ENCODE results near the gene CERK. TPM values are rescaled to one million over a fixed set of nuclear protein-coding genes. Genes with fewer than 3 reads are reported as not detected.

CERK gene
- total and polyA plus RNA-seq, 2 of the 13 experiments (the other 11 are each of a cell fraction or from before 2014, with no cell fraction given) = 40.3 to 41.9 TPM

GRCh38 chr22:46758867-46759290 is 20.8 kb upstream of the CERK start (continued):
- TF ChIP-seq HNF1A (IDR thresholded peaks at IDR 0.05; ENCODE audit: low read depth) (no peak), HNF1A (CRISPR knock-in tag; IDR thresholded peaks at IDR 0.05; ENCODE audit: borderline replicate concordance) (no peak; the same call in 1 of the 2 replicates), TRIM24 (CRISPR knock-in tag; IDR thresholded peaks at IDR 0.05) (no peak), KAT8 (CRISPR knock-in tag; IDR thresholded peaks at IDR 0.05) (peak; percentile 59; the same call in 1 of the 2 replicates), XRCC5 (optimal IDR thresholded peaks at IDR 0.05; ENCODE audit: low read length) (peak; percentile 86), ZNF572 (CRISPR knock-in tag; IDR thresholded peaks at IDR 0.05) (no peak), CEBPZ (IDR thresholded peaks at IDR 0.05; ENCODE audit: low read length) (no peak), ZNF547 (CRISPR knock-in tag; IDR thresholded peaks at IDR 0.05) (no peak), GLI4 (CRISPR knock-in tag; IDR thresholded peaks at IDR 0.05; ENCODE audit: borderline replicate concordance) (no peak), ZNF841 (CRISPR knock-in tag; IDR thresholded peaks at IDR 0.05; ENCODE audit: borderline replicate concordance) (no peak), TOPORS (CRISPR knock-in tag; IDR thresholded peaks at IDR 0.05) (no peak), KDM3A (CRISPR knock-in tag; IDR thresholded peaks at IDR 0.05; ENCODE audit: low read depth) (no peak), ZNF10 (CRISPR knock-in tag; IDR thresholded peaks at IDR 0.05; ENCODE audit: borderline replicate concordance, low read depth) (no peak), RELA (CRISPR knock-in tag; IDR thresholded peaks at IDR 0.05) (no peak), HDAC1 (CRISPR knock-in tag; IDR thresholded peaks at IDR 0.05) (peak; percentile 54), ZNF800 (CRISPR knock-in tag; IDR thresholded peaks at IDR 0.05) (no peak), CBX1 (IDR thresholded peaks at IDR 0.05; ENCODE audit: low read depth) (no peak), NBN (conservative IDR thresholded peaks at IDR 0.05) (no peak), HDAC2 (CRISPR knock-in tag; IDR thresholded peaks at IDR 0.05) (peak; percentile 69; the same call in 1 of the 2 replicates)
- TF ChIP-seq, protein P1, sequence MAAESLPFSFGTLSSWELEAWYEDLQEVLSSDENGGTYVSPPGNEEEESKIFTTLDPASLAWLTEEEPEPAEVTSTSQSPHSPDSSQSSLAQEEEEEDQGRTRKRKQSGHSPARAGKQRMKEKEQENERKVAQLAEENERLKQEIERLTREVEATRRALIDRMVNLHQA (CRISPR knock-in tag; IDR thresholded peaks at IDR 0.05) = no peak
- TF ChIP-seq, protein P2, sequence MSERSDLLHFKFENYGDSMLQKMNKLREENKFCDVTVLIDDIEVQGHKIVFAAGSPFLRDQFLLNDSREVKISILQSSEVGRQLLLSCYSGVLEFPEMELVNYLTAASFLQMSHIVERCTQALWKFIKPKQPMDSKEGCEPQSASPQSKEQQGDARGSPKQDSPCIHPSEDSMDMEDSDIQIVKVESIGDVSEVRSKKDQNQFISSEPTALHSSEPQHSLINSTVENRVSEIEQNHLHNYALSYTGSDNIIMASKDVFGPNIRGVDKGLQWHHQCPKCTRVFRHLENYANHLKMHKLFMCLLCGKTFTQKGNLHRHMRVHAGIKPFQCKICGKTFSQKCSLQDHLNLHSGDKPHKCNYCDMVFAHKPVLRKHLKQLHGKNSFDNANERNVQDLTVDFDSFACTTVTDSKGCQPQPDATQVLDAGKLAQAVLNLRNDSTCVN (CRISPR knock-in tag; IDR thresholded peaks at IDR 0.05; ENCODE audit: borderline replicate concordance) = 0 out of 2 replicates have a peak, but pooled peaks have one; percentile 36

Measured in HepG2 (cell line).